GM19035 (cell line): ENCODE data around the gene TMC6.
"Not testable (repeated sequence)": the region's sequence is repeated elsewhere in the genome, so short reads cannot be mapped to it uniquely, and the experiment has no call there.

Experiments
- ATAC-seq: cut with Tn5 transposase; IDR thresholded peaks from one replicate; pipeline ENCODE4 v1.9.1; 2021; ENCODE audit not compliant: unreplicated experiment

The TMC6 gene

GRCh38 chr17:78082988-78083387 lies 45.6 kb downstream of the TMC6 start:
- ATAC-seq: no peak

- not testable (repeated sequence) for ATAC-seq
Observed at GRCh38 chr17:78082355-78082872, 46.1 kb downstream of the TMC6 start.

DNA sequence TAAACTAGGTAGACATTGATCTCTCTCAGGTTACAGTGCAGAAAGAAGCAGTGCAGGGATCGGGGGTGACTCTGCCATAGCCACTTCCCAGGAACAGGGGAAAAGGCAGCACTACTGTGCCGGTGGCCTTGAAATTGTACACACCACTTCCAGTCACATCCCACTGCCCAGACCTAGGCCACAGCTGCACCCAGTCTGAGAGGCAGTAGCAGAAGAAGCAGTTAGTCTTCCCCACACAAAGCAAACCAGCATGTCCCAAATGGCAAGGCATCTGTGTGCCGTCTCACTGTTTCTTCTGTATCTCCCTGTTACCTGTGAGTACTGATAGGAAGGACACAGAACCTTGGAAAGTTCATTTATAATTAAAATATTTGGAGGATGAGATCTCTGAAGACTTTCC lies 47.0 kb downstream of the TMC6 start:
- no peak for ATAC-seq

- ATAC-seq: no peak
Observed at GRCh38 chr17:78079253-78079652, 49.3 kb downstream of the TMC6 start.

DNA sequence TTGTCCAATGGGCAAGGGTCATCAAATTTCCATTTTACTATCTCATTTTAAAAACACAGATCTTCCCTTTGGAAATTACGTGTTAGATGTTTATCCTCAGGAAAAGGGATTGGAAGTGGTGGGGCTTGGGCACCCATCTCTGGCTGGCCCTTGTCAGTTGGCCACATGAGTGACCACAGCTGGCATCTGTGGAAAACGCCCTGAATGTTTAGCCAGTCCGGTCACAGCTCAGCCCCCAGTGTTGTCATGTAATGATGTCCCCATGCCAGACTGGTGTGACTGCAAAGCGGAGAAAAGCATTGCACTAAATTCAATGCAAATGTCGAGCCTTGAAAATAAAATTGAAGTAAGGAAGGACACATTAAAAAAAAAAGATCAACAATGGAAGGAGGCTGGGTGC lies 53.0 kb downstream of the TMC6 start:
- ATAC-seq: no peak

- ATAC-seq: no peak
Observed at GRCh38 chr17:78075011-78075410, 53.5 kb downstream of the TMC6 start.

DNA sequence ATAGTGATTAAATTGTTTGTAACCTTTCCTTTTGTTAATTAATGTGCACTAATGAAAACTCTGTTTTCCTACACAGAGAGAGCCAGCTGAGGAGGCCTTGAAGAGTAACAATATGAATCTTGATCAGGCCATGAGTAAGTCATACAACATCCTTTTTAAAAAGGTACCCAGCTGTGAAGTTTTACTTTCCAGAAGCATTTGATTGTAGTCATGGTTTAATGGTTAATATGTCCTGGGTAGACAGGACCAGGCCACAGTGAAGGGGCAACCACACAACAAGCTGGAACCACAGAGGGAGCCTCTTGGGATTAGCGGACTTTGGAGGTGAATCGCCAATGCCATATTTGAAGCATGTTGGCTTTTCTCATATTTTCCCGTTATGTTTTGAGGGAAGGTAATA lies 55.6 kb downstream of the TMC6 start:
- ATAC-seq: no peak

- no peak for ATAC-seq
Observed at GRCh38 chr17:78069695-78070094, 58.9 kb downstream of the TMC6 start.

DNA sequence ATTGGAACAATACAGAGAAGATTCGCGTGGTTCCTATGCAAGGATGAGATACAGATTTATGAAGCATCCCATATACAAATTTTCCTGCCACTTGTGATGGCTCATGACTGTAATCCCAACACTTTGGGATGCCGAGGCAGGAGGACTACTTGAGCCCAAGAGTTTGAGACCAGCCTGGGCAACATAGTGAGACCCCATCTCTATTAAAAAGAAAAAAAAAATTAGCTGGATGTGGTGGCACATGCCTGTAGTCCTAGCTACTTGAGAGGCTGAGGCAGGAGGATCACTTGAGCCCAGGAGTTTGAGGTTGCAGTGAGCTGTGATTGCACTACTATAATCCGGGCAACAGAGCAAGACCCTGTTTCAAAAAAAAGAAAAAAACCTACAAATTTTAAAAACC lies 61.6 kb downstream of the TMC6 start:
- not testable (repeated sequence) for ATAC-seq

- no peak for ATAC-seq
Observed at GRCh38 chr17:78064708-78065107, 63.8 kb downstream of the TMC6 start.

- ATAC-seq: no peak
Observed at GRCh38 chr17:78063489-78063888, 65.1 kb downstream of the TMC6 start.

GRCh38 chr17:78062596-78062995 lies 66.0 kb downstream of the TMC6 start:
- no peak for ATAC-seq
